ENCODE measurements around the gene FCN2. TPM values are rescaled to one million over a fixed set of nuclear protein-coding genes. Genes with fewer than 3 reads are reported as not detected.

Gene FCN2
- total and polyA plus RNA-seq, 2 experiments from 2014 or later, result not detected

- Histone ChIP-seq H3K36me3 (no peaks in the 10 kb centered on the region), H3K27me3 (no peaks in the 10 kb centered on the region), H3K9me3 (ENCODE audit: low read depth) (no peaks in the 10 kb centered on the region), H3K27ac (no peak overlapping the region), H3K4me3 (no peak overlapping the region), H3K4me1 (ENCODE audit: low read depth) (no peaks in the 10 kb centered on the region)
- no peak for TF ChIP-seq CTCF (IDR thresholded peaks at IDR 0.05; ENCODE audit: low read depth, low read length)
- no peak for DNase-seq (ENCODE audit: low read depth in 1 of 2, low spot score in 1 of 2)
Observed at GRCh38 chr9:134885001-134885678, 4.5 kb downstream of the FCN2 start.

DNA sequence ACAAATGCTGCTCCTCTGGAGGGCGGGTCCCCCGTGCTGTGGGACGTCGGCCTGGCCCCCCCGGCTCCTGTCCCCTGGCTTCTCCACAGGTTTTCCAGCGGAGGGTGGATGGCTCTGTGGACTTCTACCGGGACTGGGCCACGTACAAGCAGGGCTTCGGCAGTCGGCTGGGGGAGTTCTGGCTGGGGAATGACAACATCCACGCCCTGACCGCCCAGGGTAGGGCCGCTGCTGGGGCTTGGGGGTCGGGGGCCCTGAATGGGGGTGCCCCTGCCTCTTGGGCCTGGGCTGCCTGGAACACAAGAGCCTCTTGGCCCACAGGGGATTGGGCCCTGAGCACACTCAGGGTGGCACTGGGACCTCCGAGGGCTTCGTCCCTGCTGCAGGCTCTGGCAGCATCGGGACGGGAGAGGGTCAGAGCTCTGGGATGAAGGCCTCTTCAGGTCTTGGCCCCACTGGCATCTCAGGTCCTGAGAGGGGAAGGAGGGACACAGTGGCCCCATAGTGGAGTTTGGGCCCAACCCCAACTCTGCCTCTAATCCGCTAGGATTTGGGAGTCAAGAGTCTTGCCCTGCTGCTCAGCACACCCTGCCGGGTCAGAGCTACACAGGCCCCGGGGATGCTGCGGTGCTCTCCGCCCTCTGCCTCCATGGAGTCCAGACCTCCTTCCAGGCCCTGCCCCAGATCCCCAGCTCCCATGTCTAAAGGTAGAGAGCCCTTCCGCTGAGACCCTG is 5.2 kb downstream of the FCN2 start:
- H3K27me3 ChIP-seq, result no peaks in the 10 kb centered on the region
- DNase-seq (ENCODE audit: low read depth in 1 of 2, low spot score in 1 of 2), result no peak
- no peak overlapping the region for H3K27ac ChIP-seq
- no peak for TF ChIP-seq CTCF (IDR thresholded peaks at IDR 0.05; ENCODE audit: low read depth, low read length)
- no peaks in the 10 kb centered on the region for H3K9me3 ChIP-seq (ENCODE audit: low read depth)
- H3K36me3 ChIP-seq, result no peaks in the 10 kb centered on the region
- no peak overlapping the region for H3K4me3 ChIP-seq
- no peaks in the 10 kb centered on the region for H3K4me1 ChIP-seq (ENCODE audit: low read depth)

DNA sequence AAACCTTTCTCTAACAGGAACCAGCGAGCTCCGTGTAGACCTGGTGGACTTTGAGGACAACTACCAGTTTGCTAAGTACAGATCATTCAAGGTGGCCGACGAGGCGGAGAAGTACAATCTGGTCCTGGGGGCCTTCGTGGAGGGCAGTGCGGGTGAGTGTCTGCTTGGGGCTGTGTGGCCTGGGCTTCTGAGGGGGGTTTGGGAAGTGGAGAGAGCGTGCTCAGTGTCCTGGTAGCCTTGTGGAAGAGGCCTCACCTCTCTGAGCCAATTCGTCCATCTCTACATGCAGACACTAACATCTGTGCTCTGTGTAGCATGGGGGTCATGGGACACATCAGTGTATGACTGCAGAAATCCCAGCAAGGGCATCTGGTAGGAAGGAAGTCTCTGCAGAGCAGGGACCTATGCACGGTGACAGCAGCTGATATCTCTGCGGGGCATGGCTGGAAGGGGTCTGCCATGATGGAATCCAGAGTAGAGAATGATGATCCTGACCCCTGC is 5.9 kb downstream of the FCN2 start:
- H3K36me3 ChIP-seq, result no peaks in the 10 kb centered on the region
- H3K27me3 ChIP-seq, result no peaks in the 10 kb centered on the region
- TF ChIP-seq CTCF (IDR thresholded peaks at IDR 0.05; ENCODE audit: low read depth, low read length), result no peak
- no peaks in the 10 kb centered on the region for H3K9me3 ChIP-seq (ENCODE audit: low read depth)
- H3K4me1 ChIP-seq (ENCODE audit: low read depth), result no peaks in the 10 kb centered on the region
- DNase-seq (ENCODE audit: low read depth in 1 of 2, low spot score in 1 of 2), result no peak
- no peak overlapping the region for H3K4me3 ChIP-seq
- H3K27ac ChIP-seq, result no peak overlapping the region

DNA sequence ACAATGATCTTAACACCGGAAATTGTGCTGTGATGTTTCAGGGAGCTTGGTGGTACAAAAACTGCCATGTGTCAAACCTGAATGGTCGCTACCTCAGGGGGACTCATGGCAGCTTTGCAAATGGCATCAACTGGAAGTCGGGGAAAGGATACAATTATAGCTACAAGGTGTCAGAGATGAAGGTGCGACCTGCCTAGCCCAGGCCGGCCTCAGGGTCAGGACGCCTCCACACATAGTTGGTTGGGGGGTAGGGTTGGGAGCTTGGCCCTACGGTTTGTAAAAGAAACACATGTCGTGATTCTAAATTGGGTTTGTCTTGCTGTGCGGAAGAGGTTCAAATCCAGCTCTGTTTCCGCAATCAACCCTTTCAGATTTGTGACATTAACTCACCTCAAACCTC is 6.6 kb downstream of the FCN2 start:
- no peak for TF ChIP-seq CTCF (IDR thresholded peaks at IDR 0.05; ENCODE audit: low read depth, low read length)
- Histone ChIP-seq H3K27ac (no peak overlapping the region), H3K4me1 (ENCODE audit: low read depth) (no peaks in the 10 kb centered on the region), H3K9me3 (ENCODE audit: low read depth) (no peaks in the 10 kb centered on the region), H3K27me3 (no peaks in the 10 kb centered on the region), H3K36me3 (no peaks in the 10 kb centered on the region), H3K4me3 (no peak overlapping the region)
- no peak for DNase-seq (ENCODE audit: low read depth in 1 of 2, low spot score in 1 of 2)

DNA sequence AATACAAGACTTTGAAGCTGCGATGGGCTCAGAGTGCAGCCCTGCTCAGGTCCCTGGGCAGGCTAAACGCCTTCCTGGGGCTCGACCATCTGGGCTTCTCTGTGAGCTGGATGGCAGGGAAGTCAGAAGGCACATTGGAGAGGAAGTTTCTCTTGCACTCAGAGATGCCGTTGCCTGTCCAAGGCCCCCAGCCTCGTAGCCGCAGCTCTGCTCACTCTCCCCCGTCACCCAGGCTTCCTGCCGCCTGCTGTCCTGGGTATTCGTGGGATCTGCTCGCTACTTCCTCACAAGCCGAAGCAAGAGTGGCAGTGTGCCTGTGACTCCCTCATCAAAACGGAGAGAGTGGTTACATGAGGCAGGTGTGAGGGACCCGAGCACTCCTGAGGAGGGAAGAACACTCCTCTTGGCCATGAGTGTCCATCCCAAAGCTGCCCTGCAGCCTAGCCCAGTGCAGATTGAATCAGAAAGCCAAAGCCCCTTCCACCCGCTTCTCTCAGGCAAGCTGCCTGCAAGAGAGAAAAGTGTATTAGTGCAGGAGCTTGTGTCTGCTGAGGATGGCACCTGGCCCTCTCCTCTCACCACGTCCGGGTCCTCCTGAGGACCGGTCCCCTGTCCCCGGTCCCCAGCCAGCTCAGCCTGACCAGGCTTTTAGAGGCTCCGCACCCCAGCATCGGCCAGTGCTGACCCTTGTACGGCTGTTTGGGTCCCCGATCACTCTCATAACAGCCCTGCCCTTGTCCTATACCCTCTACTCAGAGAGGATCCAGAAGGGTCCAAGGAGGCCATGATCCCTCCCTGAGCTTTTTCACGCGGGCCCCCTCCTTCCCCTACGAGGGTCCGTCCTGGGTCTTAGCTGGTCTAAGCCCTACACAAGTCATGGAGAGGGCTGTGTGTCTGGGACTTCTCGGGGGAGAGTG is 7.3 kb downstream of the FCN2 start:
- Histone ChIP-seq H3K4me1 (ENCODE audit: low read depth) (no peaks in the 10 kb centered on the region), H3K9me3 (ENCODE audit: low read depth) (no peaks in the 10 kb centered on the region), H3K27me3 (no peaks in the 10 kb centered on the region), H3K36me3 (no peaks in the 10 kb centered on the region), H3K27ac (no peak overlapping the region), H3K4me3 (no peak overlapping the region)
- no peak for DNase-seq (ENCODE audit: low read depth in 1 of 2, low spot score in 1 of 2)
- TF ChIP-seq CTCF (IDR thresholded peaks at IDR 0.05; ENCODE audit: low read depth, low read length), result no peak
